HUES64 (cell line): Measurements from ENCODE around the gene NKX3-2.

Experiments used
- H3K27ac ChIP-seq: 2 replicates; pipeline ENCODE4 v1.7.0; 2013; ENCODE audit warnings: low read depth, low read length, inconsistent platforms
- H3K27me3 ChIP-seq: 2 replicates; pipeline ENCODE4 v1.6.1; 2013; ENCODE audit warnings: mild to moderate bottlenecking, low read length; ENCODE audit not compliant: insufficient read depth
- H3K36me3 ChIP-seq: 2 replicates; pipeline ENCODE4 v1.6.1; 2013; ENCODE audit warnings: mild to moderate bottlenecking, low read length; ENCODE audit not compliant: insufficient read depth
- H3K4me1 ChIP-seq: 2 replicates; pipeline ENCODE4 v1.6.1; 2013; ENCODE audit warnings: mild to moderate bottlenecking, low read length, moderate library complexity; ENCODE audit not compliant: insufficient read depth
- H3K4me3 ChIP-seq: 2 replicates; pipeline ENCODE4 v1.5.1; 2013; ENCODE audit warnings: mild to moderate bottlenecking, low read length, moderate library complexity
- H3K9ac ChIP-seq: 2 replicates; pipeline ENCODE4 v1.6.1; 2013; ENCODE audit warnings: mild to moderate bottlenecking, low read depth, low read length
- H3K9me3 ChIP-seq: 2 replicates; pipeline ENCODE4 v1.6.1; 2013; ENCODE audit warnings: low read depth, low read length; ENCODE audit not compliant: insufficient read depth
- WGBS: fragments of 150-250, 120-280 bp; methylation state at CpG from one replicate; pipeline ENCODE4 v1.1.7; 2013; ENCODE audit warnings: missing lambda C conversion rate; 5-methylcytosine and 5-hydroxymethylcytosine counted together

Gene NKX3-2

GRCh38 chr4:13529128-13529919, 15.0 kb downstream of the NKX3-2 start:
- no peak overlapping the region for H3K9ac ChIP-seq
- WGBS: 57% methylated on average over 37 of the region's 37 CpGs
- H3K27me3 ChIP-seq: peaks cover 95% of the 10 kb centered on the region
- H3K4me3 ChIP-seq: no peak overlapping the region
- peaks cover 28% of the 10 kb centered on the region for H3K4me1 ChIP-seq
- peaks cover 3% of the 10 kb centered on the region for H3K9me3 ChIP-seq
- H3K27ac ChIP-seq: no peak overlapping the region
- H3K36me3 ChIP-seq: no peaks in the 10 kb centered on the region

- H3K9ac ChIP-seq: no peak overlapping the region
- H3K27me3 ChIP-seq: peaks cover 93% of the 10 kb centered on the region
- no peak overlapping the region for H3K4me3 ChIP-seq
- 58% methylated on average over 4 of the region's 5 CpGs for WGBS
- H3K9me3 ChIP-seq: peaks cover 8% of the 10 kb centered on the region
- peaks cover 24% of the 10 kb centered on the region for H3K4me1 ChIP-seq
- H3K27ac ChIP-seq: no peak overlapping the region
- no peaks in the 10 kb centered on the region for H3K36me3 ChIP-seq
Measured at GRCh38 chr4:13528821-13529127, 15.5 kb downstream of the NKX3-2 start.

- Histone ChIP-seq H3K4me1 (peaks cover 23% of the 10 kb centered on the region), H3K9ac (no peak overlapping the region), H3K36me3 (no peaks in the 10 kb centered on the region), H3K4me3 (no peak overlapping the region), H3K27ac (no peak overlapping the region), H3K27me3 (peaks cover 90% of the 10 kb centered on the region), H3K9me3 (peaks cover 8% of the 10 kb centered on the region)
- 69% methylated on average over 34 of the region's 35 CpGs for WGBS
Measured at GRCh38 chr4:13527981-13528820, 16.1 kb downstream of the NKX3-2 start.

- no peaks in the 10 kb centered on the region for H3K36me3 ChIP-seq
- H3K4me1 ChIP-seq: peaks cover 18% of the 10 kb centered on the region
- peaks cover 8% of the 10 kb centered on the region for H3K9me3 ChIP-seq
- H3K27me3 ChIP-seq: peaks cover 90% of the 10 kb centered on the region
- H3K4me3 ChIP-seq: no peak overlapping the region
- 62% methylated on average over 45 of the region's 46 CpGs for WGBS
- H3K9ac ChIP-seq: no peak overlapping the region
- H3K27ac ChIP-seq: no peak overlapping the region
Measured at GRCh38 chr4:13527192-13527980, 16.9 kb downstream of the NKX3-2 start.

GRCh38 chr4:13526658-13527057, 17.6 kb downstream of the NKX3-2 start:
- WGBS: 95% methylated on average over 3 of the region's 3 CpGs
- Histone ChIP-seq H3K27me3 (peaks cover 89% of the 10 kb centered on the region), H3K9me3 (peaks cover 8% of the 10 kb centered on the region)

GRCh38 chr4:13525606-13526281, 18.6 kb downstream of the NKX3-2 start:
- Histone ChIP-seq H3K4me3 (no peak overlapping the region), H3K36me3 (no peaks in the 10 kb centered on the region), H3K27ac (no peak overlapping the region), H3K9me3 (peaks cover 8% of the 10 kb centered on the region), H3K27me3 (peaks cover 84% of the 10 kb centered on the region), H3K4me1 (peaks cover 3% of the 10 kb centered on the region), H3K9ac (no peak overlapping the region)
- 93% methylated on average over 4 of the region's 4 CpGs for WGBS

More at GRCh38 chr4:13526658-13527057, 17.6 kb downstream of the NKX3-2 start:
- no peaks in the 10 kb centered on the region for H3K36me3 ChIP-seq
- no peak overlapping the region for H3K27ac ChIP-seq
- H3K4me3 ChIP-seq: no peak overlapping the region
- no peak overlapping the region for H3K9ac ChIP-seq
- peaks cover 11% of the 10 kb centered on the region for H3K4me1 ChIP-seq

GRCh38 chr4:13524504-13525243, 19.6 kb downstream of the NKX3-2 start:
- WGBS: 82% methylated on average over 36 of the region's 36 CpGs
- Histone ChIP-seq H3K27ac (no peak overlapping the region), H3K36me3 (no peaks in the 10 kb centered on the region), H3K9ac (no peak overlapping the region), H3K4me1 (peaks cover 3% of the 10 kb centered on the region; the same call in 1 of the 2 replicates), H3K27me3 (peaks cover 73% of the 10 kb centered on the region), H3K4me3 (no peak overlapping the region), H3K9me3 (peaks cover 8% of the 10 kb centered on the region)

- no peak overlapping the region for H3K9ac ChIP-seq
- H3K27ac ChIP-seq: no peak overlapping the region
- H3K9me3 ChIP-seq: peaks cover 8% of the 10 kb centered on the region
- whole genome bisulfite sequencing: 95% methylated on average over 58 of the region's 59 CpGs
- H3K4me1 ChIP-seq: peaks cover 11% of the 10 kb centered on the region
- peaks cover 65% of the 10 kb centered on the region for H3K27me3 ChIP-seq
- H3K4me3 ChIP-seq: no peak overlapping the region
- no peaks in the 10 kb centered on the region for H3K36me3 ChIP-seq
Measured at GRCh38 chr4:13523591-13524503, 20.5 kb downstream of the NKX3-2 start.

- H3K4me1 ChIP-seq: peaks cover 19% of the 10 kb centered on the region
- no peaks in the 10 kb centered on the region for H3K36me3 ChIP-seq
- peaks cover 58% of the 10 kb centered on the region for H3K27me3 ChIP-seq
- no peak overlapping the region for H3K4me3 ChIP-seq
- no peak overlapping the region for H3K9ac ChIP-seq
- WGBS: 90% methylated on average over 17 of the region's 17 CpGs
- H3K9me3 ChIP-seq: peaks cover 8% of the 10 kb centered on the region
- no peak overlapping the region for H3K27ac ChIP-seq
Measured at GRCh38 chr4:13523105-13523477, 21.2 kb downstream of the NKX3-2 start.
